ENCODE data around the gene SPOPL.

The SPOPL gene

GRCh38 chr2:138618971-138619370 is 117.4 kb downstream of the SPOPL start:
- H3K4me3 ChIP-seq (ENCODE audit: low read depth, low read length): no peak overlapping the region
- TF ChIP-seq CTCF (IDR thresholded peaks at IDR 0.05; ENCODE audit: low read depth, low read length, missing control alignments): no peak
- DNase-seq (ENCODE audit: low read depth): no peak
- in situ Hi-C loops (cut with HindIII; ENCODE audit: low sequenced_read_pairs): no loop called here

GRCh38 chr2:138620431-138620830 is 118.9 kb downstream of the SPOPL start:
- H3K4me3 ChIP-seq (ENCODE audit: low read depth, low read length): no peak overlapping the region
- DNase-seq (ENCODE audit: low read depth): no peak
- no peak for TF ChIP-seq CTCF (IDR thresholded peaks at IDR 0.05; ENCODE audit: low read depth, low read length, missing control alignments)
- in situ Hi-C loops (cut with HindIII; ENCODE audit: low sequenced_read_pairs): no loop called here

GRCh38 chr2:138621139-138621538 is 119.6 kb downstream of the SPOPL start:
- no peak for DNase-seq (ENCODE audit: low read depth)
- no peak overlapping the region for H3K4me3 ChIP-seq (ENCODE audit: low read depth, low read length)
- TF ChIP-seq CTCF (IDR thresholded peaks at IDR 0.05; ENCODE audit: low read depth, low read length, missing control alignments): no peak
- in situ Hi-C loops (cut with HindIII; ENCODE audit: low sequenced_read_pairs): no loop called here

GRCh38 chr2:138622613-138623012 is 121.0 kb downstream of the SPOPL start:
- no peak for DNase-seq (ENCODE audit: low read depth)
- H3K4me3 ChIP-seq (ENCODE audit: low read depth, low read length): no peak overlapping the region
- in situ Hi-C loops (cut with HindIII; ENCODE audit: low sequenced_read_pairs): no loop called here
- no peak for TF ChIP-seq CTCF (IDR thresholded peaks at IDR 0.05; ENCODE audit: low read depth, low read length, missing control alignments)
